HG03558 (cell line): ENCODE results near the gene SLC6A11.

Experiments
- ATAC-seq: cut with Tn5 transposase; IDR thresholded peaks from one replicate; pipeline ENCODE4 v1.9.1; 2021; ENCODE audit warnings: moderate number of reproducible peaks; ENCODE audit not compliant: unreplicated experiment; ENCODE audit errors: extremely low read depth

SLC6A11 gene

DNA sequence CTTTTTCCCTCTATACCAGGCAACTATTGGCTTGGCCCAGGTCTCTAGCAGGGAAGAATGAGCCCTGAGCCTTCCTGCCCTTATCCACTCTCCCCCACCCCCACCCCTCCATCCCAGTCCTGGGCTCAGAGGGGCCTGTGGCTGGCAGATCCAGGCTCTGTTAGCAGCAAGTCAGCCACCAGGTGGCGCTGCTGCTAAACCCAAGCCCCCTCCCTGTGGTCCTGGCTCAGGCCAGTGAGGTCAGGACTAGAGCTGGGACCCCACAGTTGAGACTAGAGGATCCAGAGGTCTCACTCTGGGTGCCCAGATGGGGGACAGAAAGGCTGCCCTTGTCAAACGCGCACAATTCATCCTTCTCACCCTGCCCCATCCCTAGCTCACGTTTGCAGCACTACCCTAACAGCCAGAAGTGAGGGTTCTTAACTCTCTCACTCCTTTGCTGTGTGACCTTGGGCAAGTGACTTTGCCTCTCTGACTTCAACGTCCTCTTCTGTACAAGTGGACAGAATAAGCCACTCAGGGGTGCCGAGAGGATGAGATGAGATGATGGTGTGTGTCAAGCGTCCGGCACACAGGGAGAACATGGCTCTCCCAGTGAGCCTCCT lies 129.8 kb downstream of the SLC6A11 start:
- ATAC-seq, result no peak

- ATAC-seq, result no peak
Measured at GRCh38 chr3:10946526-10946925, 130.5 kb downstream of the SLC6A11 start.

DNA sequence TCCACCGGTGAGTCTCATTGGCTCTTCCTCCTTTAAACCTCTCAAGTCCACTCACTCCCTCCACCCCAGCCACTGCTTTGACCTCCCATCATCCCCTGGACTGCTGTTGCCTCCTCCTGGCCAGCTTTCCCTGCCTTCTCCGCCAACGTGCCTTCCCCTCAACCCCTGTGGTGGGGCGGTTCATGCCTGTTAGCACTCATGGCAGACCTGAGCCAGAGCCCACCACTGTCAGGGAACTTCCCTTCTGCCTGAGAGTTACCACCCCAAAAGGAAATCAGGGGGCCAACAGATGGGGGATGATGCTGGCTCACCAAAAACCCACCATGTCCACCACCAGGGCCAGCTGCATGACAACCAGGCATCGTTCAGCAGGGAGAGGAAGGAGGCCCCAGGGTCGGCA lies 132.3 kb downstream of the SLC6A11 start:
- no peak for ATAC-seq

DNA sequence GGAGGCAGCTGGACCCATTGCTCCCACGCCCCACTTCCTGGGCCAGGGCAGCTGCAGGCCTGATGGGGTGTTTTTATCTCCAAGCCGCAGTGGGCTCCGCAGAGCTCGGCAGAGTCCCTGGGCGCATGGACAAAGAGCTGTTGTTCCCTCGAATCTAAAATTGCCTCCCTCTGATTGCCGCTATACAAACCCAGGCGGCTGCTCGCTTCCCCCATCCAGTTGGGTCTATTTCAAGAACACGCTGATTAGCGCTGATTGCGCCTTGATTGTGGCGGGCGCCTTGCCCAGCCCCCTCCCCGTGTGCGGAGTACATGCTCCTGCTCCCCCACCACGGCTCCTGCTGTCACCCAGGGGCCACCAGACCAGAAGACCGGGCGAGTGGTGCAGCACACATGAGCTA lies 133.2 kb downstream of the SLC6A11 start:
- ATAC-seq, result no peak

DNA sequence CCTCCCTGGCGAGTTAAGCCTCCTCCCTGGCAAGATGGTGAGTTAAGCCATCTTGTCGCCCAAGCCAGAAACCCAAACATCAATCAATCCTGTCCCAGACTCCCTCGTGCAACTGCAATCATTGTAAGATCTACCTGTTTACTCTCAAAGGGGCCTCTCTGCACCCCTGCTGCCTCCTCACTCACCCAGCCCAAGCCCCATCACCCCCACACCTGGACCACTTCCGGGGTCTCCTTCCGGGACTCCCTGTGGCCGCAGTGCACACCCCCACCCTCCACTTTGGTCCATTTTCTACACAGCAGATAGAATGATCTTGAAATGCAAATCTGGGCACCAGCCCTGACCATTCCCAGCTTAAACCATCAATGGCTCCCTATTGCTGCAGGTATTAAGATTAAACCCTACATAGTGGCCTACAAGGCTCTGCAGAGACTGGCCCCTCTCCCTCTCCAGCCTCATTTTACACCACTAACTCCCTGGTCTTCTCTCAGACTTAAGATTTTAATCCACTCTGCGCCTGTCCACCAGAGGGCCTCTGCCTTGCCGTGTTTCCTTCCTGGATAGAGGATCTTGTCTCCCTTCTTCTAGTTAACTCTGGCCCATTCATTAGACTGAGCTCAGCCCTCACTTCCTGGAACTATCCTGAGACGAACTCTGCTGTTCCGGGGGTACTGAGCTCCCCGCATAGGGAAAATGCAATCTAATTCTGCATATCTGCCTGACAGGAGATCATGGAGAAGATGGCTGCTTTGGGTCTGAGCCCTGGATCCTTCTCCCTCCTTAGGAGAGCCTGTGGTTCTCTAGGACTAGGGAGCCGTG lies 134.7 kb downstream of the SLC6A11 start:
- no peak for ATAC-seq

DNA sequence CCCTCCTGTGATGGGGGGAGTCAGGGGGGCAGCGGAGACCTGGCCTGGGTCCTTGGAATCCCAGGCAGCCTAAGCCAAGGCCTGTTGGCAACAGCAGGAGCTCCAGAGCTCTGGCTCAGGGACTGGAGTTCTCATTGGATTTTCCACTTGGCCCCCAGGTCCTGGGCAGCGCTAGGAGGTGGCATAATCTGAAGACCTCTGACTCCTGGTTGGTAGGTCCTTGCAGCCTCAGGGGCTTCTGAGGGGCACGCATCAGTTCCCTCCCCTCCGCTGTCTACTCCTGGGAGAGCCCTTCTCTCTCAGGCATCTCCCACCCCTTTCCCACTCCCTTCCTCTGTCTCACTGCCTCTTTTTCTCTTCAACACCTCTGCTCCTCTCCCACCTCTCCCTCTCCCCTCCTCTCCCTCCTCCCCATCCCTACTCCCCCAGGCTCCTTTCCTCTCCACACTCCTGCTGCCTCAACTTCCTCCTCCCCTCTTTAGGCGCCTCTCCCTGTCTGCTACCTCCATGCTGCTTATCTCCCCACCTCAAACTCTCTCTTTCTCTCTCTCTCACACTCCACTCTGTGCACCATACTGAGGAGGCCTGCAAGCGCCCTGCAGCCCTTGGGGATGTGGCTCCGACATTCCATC lies 135.4 kb downstream of the SLC6A11 start:
- no peak for ATAC-seq

- ATAC-seq, result no peak
Measured at GRCh38 chr3:10952525-10952924, 136.5 kb downstream of the SLC6A11 start.

GRCh38 chr3:10954740-10955139 lies 138.7 kb downstream of the SLC6A11 start:
- no peak for ATAC-seq

DNA sequence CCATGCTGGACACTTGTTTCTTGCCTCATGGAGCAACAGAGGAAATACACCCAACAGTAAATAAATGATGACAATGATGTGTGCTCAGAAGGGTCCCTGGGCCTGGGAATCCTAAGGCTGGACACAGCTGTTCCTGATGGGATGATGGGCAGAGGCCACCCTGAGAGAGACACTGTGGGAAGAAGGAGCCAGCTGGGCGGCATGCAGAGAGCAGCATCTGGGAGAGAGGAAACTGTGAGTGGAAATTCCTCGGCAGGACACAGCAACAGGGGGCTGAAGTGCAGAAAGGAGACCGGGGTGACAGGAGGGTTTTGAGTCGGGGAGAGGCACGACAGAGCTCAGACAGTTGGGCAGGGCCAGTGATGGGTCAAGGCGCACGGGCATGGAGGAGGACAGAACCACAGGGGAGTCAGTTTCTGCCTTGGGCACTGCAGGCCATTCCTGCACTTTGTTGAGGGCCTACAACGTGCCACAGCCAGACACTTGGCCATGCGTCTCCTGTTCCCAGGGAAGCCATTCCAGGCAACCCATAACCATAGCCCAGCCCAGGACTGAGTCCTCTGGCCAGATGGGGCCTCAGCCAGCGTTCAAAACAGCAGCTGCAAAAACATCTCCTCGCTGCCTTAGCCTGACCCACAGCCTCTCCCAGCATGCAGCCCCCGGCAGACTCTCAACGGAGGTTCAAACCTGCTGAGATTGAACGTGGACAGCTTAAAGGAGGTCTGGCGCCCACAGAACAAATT lies 139.9 kb downstream of the SLC6A11 start:
- no peak for ATAC-seq

DNA sequence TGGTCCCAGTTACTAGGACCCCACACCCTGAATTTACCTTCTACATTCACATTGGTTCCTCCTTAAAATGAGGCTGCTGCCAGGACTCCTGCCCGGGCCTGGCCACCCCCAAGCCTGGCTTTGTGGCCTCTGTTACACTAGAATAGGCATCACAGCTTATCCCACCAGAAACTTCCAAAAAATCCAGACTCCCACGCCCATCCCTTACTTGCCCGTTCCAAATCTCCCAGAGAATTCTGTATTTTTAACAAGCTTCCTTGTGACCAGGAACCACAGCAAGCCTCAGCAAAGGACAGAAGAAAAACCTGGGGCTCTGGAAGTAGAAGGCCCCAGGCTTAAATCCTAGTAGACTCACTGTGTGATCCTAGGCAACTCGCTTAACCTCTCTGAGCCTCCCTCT lies 140.5 kb downstream of the SLC6A11 start:
- ATAC-seq, result no peak

GRCh38 chr3:10956986-10957385 lies 141.0 kb downstream of the SLC6A11 start:
- no peak for ATAC-seq

GRCh38 chr3:10957976-10958749 lies 142.1 kb downstream of the SLC6A11 start:
- ATAC-seq, result no peak

GRCh38 chr3:10960255-10960654 lies 144.2 kb downstream of the SLC6A11 start:
- ATAC-seq, result no peak

GRCh38 chr3:10961921-10962320 lies 145.9 kb downstream of the SLC6A11 start:
- no peak for ATAC-seq

DNA sequence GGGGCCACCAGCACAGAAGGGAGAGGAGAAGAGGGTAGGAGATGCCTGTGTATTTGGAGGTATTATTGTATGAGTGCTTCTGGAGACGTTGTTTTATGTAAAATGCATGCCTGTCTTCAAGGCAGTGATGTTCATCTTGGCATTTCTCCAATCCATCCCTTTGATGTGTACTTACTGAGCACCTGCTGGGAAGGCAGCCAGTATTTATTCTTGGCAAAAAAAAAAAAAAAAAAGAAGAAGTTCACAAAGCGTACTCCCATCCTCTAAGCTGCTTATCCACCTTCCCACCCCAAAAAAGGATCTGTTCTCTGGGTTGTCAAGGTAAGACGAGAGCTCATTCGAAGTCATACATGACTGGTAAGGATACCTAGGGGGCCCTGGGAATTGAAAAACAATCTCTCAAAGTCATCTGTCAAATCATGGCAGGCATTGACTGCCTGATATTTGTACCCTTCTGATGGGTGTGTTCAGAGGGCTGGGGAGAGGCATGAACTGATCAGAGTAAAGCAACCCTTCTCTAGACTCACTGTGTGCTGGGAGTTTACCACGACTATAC lies 146.5 kb downstream of the SLC6A11 start:
- ATAC-seq, result no peak

DNA sequence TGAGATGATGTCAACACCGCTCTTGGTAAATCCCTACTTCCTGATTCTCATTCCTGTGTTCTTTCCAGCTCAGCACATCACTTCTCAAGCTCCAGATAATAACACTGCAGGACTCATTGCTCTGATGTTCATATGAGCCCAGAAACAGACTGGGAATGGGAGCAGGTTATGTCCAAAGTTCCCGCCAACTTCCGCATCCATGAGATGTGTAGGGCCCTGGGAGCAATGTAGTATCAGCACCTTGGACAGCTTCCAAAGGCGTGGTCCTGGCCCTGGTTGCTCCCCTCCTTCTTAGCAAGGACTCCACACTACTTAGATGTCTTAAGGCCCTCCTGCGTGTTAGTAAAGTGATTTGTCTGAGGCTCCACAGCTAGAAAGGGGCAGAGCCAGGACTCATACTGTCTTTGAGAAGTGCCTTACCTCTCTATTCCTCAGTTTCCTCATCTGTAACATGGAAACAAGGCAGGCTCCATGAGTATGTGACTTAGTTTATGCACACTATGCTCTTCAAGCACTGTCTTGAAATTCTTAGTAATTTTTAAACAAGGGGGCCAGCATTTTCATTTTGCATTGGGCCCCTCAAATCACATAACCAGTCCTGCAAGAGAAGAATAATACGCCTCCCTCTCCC lies 148.6 kb downstream of the SLC6A11 start:
- ATAC-seq, result no peak

DNA sequence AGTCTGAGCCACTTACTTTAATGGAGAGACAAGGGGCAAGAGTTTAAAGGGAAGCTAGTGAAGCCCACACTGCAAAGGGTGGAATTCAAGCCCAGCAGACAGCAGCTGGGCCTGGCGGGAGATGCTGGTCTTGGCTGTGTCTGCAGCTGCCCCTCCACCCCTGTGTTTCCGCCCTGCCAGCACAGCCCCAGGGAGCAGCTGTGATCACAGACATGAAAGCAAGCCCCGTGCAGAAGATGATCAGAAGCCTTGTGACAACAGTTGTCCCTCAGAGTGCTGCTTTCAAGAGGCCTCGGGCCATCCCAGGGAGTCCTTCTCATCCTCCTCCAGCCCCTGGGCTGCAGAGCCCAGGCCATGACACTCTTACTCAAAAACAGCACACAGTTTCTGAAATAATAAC lies 152.4 kb downstream of the SLC6A11 start:
- ATAC-seq, result no peak

GRCh38 chr3:10970306-10970960 lies 154.4 kb downstream of the SLC6A11 start:
- ATAC-seq, result no peak
